HEK293 (cell line): ENCODE results near the gene CDCP1.

Experiments
- CTCF ChIA-PET: fragments of 350-600 bp; formaldehyde crosslinking; extraction: SDS; loops from one replicate; lab custom pipeline; 2021; ENCODE audit warnings: antibody characterized with exemption; lab: Yijun Ruan, JAX
- POLR2A ChIA-PET: fragments of 300-600 bp; formaldehyde crosslinking; extraction: SDS; loops from one replicate; lab custom pipeline; 2020; ENCODE audit warnings: antibody characterized with exemption, inconsistent platforms; lab: Yijun Ruan, JAX
- H3K27ac ChIP-seq: fragments of 200-500 bp; sonication (Bioruptor generic); 2 replicates; pipeline ENCODE4 v1.5.1; 2014; ENCODE audit warnings: low read depth, low read length, control low read depth, inconsistent platforms; ENCODE audit errors: extremely low read depth
- H3K36me3 ChIP-seq, 2 experiments: fragments of 200-500 bp in 1 of 2; sonication (Bioruptor generic) in 1 of 2; 1 replicate in 1 of 2; 2 replicates in 1 of 2; pipeline ENCODE4 v1.5.1; 2014 to 2017; ENCODE audit warnings: inconsistent platforms in 2 of 2, low read length in 2 of 2; ENCODE audit not compliant: control insufficient read depth in 2 of 2, insufficient read depth in 1 of 2
- H3K4me1 ChIP-seq: fragments of 200-500 bp; sonication (Bioruptor generic); 2 replicates; pipeline ENCODE4 v1.5.1; 2014; ENCODE audit warnings: mild to moderate bottlenecking, low read length, inconsistent platforms; ENCODE audit not compliant: control insufficient read depth, insufficient read depth
- H3K4me3 ChIP-seq: 2 replicates; pipeline ENCODE4 v1.5.1; 2011; ENCODE audit warnings: low read depth, mild to moderate bottlenecking, control low read depth, low read length, moderate library complexity
- H3K9me3 ChIP-seq: fragments of 200-500 bp; sonication (Bioruptor generic); 2 replicates; pipeline ENCODE4 v1.5.1; 2014; ENCODE audit warnings: low read depth, low read length, inconsistent platforms; ENCODE audit not compliant: control insufficient read depth, insufficient read depth
- MZF1 ChIP-seq: fragments of 450-650 bp; formaldehyde crosslinking; IDR thresholded peaks from 2 replicates; pipeline ENCODE4 v1.5.1; 2017; ENCODE audit warnings: missing biosample characterization, missing genetic modification characterization, borderline replicate concordance
- RBAK ChIP-seq: fragments of 450-650 bp; formaldehyde crosslinking; IDR thresholded peaks from 2 replicates; pipeline ENCODE4 v1.5.1; 2016; ENCODE audit warnings: missing biosample characterization, missing genetic modification characterization
- TCF7L2 ChIP-seq: IDR thresholded peaks from 2 replicates; pipeline ENCODE4 v1.6.1; 2011; ENCODE audit warnings: low read depth, mild to moderate bottlenecking, inconsistent platforms, low read length, moderate library complexity, borderline replicate concordance
- ZBTB48 ChIP-seq: fragments of 450-650 bp; formaldehyde crosslinking; IDR thresholded peaks from 2 replicates; pipeline ENCODE4 v1.5.1; 2016; ENCODE audit warnings: missing biosample characterization, missing genetic modification characterization
- ZBTB7A ChIP-seq: fragments of 450-650 bp; formaldehyde crosslinking; IDR thresholded peaks from 2 replicates; pipeline ENCODE4 v1.5.1; 2016; ENCODE audit warnings: low read depth, missing biosample characterization, missing genetic modification characterization
- ZNF174 ChIP-seq: fragments of 450-650 bp; formaldehyde crosslinking; IDR thresholded peaks from 2 replicates; pipeline ENCODE4 v1.5.0; 2017; ENCODE audit warnings: missing biosample characterization, mild to moderate bottlenecking, missing genetic modification characterization
- ZNF211 ChIP-seq: fragments of 450-650 bp; formaldehyde crosslinking; IDR thresholded peaks from 2 replicates; pipeline ENCODE4 v1.5.1; 2016; ENCODE audit warnings: low read depth, missing biosample characterization, missing genetic modification characterization
- ZNF292 ChIP-seq: fragments of 450-650 bp; formaldehyde crosslinking; IDR thresholded peaks from 2 replicates; pipeline ENCODE4 v1.5.1; 2016; ENCODE audit warnings: low read depth, missing biosample characterization, missing genetic modification characterization, borderline replicate concordance
- ZNF324 ChIP-seq: fragments of 450-650 bp; formaldehyde crosslinking; IDR thresholded peaks from 2 replicates; pipeline ENCODE4 v1.5.1; 2016; ENCODE audit warnings: missing biosample characterization, missing genetic modification characterization
- ZNF423 ChIP-seq: fragments of 450-650 bp; formaldehyde crosslinking; IDR thresholded peaks from 2 replicates; pipeline ENCODE4 v1.5.1; 2016; ENCODE audit warnings: missing biosample characterization, missing genetic modification characterization
- ZNF76 ChIP-seq: fragments of 450-650 bp; formaldehyde crosslinking; IDR thresholded peaks from 2 replicates; pipeline ENCODE4; 2016; ENCODE audit warnings: low read depth, missing biosample characterization, missing genetic modification characterization, borderline replicate concordance
- ZSCAN30 ChIP-seq: fragments of 450-650 bp; IDR thresholded peaks from 2 replicates; pipeline ENCODE4 v1.5.1; 2018; ENCODE audit warnings: missing biosample characterization, mild to moderate bottlenecking, missing genetic modification characterization, moderate library complexity
- TF ChIP-seq, protein P1 (sequence below): sonication (generic); formaldehyde crosslinking; IDR thresholded peaks from 2 replicates; pipeline ENCODE4 v1.8.1; 2022; ENCODE audit warnings: mild to moderate bottlenecking, moderate library complexity, missing genetic modification reagents
- TF ChIP-seq, protein P2 (sequence below): fragments of 450-650 bp; formaldehyde crosslinking; IDR thresholded peaks from 2 replicates; pipeline ENCODE4 v1.5.1; 2016; ENCODE audit warnings: missing biosample characterization, missing genetic modification characterization
- TF ChIP-seq, protein P3 (sequence below): fragments of 450-650 bp; formaldehyde crosslinking; optimal IDR thresholded peaks from 2 replicates; pipeline ENCODE3; 2016; ENCODE audit warnings: missing biosample characterization, mild to moderate bottlenecking, missing genetic modification characterization
- TF ChIP-seq, protein P4 (sequence below): fragments of 450-650 bp; formaldehyde crosslinking; IDR thresholded peaks from 2 replicates; pipeline ENCODE4 v1.5.1; 2016; ENCODE audit warnings: missing biosample characterization, missing genetic modification characterization, borderline replicate concordance
- TF ChIP-seq, protein P5 (sequence below): fragments of 450-650 bp; formaldehyde crosslinking; IDR thresholded peaks from 2 replicates; pipeline ENCODE4 v1.5.1; 2016; ENCODE audit warnings: missing biosample characterization, missing genetic modification characterization
- TF ChIP-seq, protein P6 (sequence below): fragments of 450-650 bp; formaldehyde crosslinking; IDR thresholded peaks from 2 replicates; pipeline ENCODE4 v1.5.1; 2017; ENCODE audit warnings: missing biosample characterization, missing genetic modification characterization

The CDCP1 gene

DNA sequence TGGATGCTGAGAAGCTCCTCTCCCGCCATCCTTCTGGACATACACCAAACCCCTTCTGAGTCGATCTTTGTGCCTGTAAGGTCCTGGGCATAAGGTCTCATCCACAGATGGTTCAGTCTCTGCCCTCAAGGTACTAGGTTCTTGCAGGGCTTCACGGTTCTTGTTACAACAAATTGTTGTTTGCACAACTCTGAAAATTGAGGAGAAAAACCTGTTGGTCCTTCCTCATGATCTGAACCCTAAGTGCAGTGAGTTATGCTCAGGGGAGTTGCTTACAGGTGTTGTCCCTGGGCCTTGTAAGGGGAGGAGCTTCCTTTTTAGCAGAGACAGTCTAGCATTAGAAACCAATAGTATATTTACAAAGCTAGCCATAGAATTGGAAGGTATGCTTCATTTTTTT, 15.7 kb downstream of the CDCP1 start:
- ChIA-PET POLR2A (no interaction called here), CTCF (interaction anchor here (1.5 kb wide), 1 partner anchor 22 kb away, joined by 3 read pairs; no protein-coding TSS in a partner anchor)
- H3K4me3 ChIP-seq, result no peak overlapping the region
- no peaks in the 10 kb centered on the region for H3K4me1 ChIP-seq
- no peaks in the 10 kb centered on the region for H3K36me3 ChIP-seq
- no peaks in the 10 kb centered on the region for H3K9me3 ChIP-seq
- no peak overlapping the region for H3K27ac ChIP-seq
- TF ChIP-seq RBAK (tag by site-specific recombination) (no peak), ZNF174 (tag by site-specific recombination) (no peak), ZNF324 (tag by site-specific recombination) (no peak), ZBTB7A (tag by site-specific recombination) (no peak), ZNF292 (tag by site-specific recombination) (no peak)
- TF ChIP-seq, protein P1, sequence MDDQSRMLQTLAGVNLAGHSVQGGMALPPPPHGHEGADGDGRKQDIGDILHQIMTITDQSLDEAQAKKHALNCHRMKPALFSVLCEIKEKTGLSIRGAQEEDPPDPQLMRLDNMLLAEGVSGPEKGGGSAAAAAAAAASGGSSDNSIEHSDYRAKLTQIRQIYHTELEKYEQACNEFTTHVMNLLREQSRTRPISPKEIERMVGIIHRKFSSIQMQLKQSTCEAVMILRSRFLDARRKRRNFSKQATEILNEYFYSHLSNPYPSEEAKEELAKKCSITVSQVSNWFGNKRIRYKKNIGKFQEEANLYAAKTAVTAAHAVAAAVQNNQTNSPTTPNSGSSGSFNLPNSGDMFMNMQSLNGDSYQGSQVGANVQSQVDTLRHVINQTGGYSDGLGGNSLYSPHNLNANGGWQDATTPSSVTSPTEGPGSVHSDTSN (CRISPR knock-in tag), result no peak

DNA sequence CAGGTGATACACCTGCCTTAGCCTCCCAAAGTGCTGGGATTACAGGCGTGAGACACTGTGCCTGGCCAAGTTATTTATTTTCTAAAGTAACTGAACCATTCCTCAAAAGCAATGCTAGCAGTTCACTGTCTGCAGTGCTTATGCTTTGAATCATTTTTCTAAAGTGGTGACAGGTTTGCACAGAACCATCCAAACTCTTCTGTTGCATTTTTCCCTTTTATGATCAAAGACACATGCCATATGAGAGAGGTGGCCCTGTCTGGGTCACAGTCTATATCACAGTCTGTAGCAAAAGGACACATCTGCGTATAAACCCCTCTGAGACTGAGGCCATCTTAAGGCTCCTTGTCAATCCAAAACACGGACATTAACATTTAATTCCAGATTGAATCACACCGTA, 17.2 kb downstream of the CDCP1 start:
- Histone ChIP-seq H3K36me3 (no peaks in the 10 kb centered on the region), H3K4me3 (no peak overlapping the region), H3K27ac (no peak overlapping the region), H3K4me1 (no peaks in the 10 kb centered on the region), H3K9me3 (no peaks in the 10 kb centered on the region)
- TF ChIP-seq ZSCAN30 (no peak), TCF7L2 (no peak), ZNF211 (no peak), ZNF76 (tag by site-specific recombination) (no peak), MZF1 (no peak), ZBTB48 (tag by site-specific recombination) (no peak), ZNF423 (no peak)
- TF ChIP-seq, protein P2, sequence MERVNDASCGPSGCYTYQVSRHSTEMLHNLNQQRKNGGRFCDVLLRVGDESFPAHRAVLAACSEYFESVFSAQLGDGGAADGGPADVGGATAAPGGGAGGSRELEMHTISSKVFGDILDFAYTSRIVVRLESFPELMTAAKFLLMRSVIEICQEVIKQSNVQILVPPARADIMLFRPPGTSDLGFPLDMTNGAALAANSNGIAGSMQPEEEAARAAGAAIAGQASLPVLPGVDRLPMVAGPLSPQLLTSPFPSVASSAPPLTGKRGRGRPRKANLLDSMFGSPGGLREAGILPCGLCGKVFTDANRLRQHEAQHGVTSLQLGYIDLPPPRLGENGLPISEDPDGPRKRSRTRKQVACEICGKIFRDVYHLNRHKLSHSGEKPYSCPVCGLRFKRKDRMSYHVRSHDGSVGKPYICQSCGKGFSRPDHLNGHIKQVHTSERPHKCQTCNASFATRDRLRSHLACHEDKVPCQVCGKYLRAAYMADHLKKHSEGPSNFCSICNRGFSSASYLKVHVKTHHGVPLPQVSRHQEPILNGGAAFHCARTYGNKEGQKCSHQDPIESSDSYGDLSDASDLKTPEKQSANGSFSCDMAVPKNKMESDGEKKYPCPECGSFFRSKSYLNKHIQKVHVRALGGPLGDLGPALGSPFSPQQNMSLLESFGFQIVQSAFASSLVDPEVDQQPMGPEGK (tag by site-specific recombination), result no peak
- TF ChIP-seq, protein P3, sequence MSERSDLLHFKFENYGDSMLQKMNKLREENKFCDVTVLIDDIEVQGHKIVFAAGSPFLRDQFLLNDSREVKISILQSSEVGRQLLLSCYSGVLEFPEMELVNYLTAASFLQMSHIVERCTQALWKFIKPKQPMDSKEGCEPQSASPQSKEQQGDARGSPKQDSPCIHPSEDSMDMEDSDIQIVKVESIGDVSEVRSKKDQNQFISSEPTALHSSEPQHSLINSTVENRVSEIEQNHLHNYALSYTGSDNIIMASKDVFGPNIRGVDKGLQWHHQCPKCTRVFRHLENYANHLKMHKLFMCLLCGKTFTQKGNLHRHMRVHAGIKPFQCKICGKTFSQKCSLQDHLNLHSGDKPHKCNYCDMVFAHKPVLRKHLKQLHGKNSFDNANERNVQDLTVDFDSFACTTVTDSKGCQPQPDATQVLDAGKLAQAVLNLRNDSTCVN (tag by site-specific recombination), result no peak
- TF ChIP-seq, protein P4, sequence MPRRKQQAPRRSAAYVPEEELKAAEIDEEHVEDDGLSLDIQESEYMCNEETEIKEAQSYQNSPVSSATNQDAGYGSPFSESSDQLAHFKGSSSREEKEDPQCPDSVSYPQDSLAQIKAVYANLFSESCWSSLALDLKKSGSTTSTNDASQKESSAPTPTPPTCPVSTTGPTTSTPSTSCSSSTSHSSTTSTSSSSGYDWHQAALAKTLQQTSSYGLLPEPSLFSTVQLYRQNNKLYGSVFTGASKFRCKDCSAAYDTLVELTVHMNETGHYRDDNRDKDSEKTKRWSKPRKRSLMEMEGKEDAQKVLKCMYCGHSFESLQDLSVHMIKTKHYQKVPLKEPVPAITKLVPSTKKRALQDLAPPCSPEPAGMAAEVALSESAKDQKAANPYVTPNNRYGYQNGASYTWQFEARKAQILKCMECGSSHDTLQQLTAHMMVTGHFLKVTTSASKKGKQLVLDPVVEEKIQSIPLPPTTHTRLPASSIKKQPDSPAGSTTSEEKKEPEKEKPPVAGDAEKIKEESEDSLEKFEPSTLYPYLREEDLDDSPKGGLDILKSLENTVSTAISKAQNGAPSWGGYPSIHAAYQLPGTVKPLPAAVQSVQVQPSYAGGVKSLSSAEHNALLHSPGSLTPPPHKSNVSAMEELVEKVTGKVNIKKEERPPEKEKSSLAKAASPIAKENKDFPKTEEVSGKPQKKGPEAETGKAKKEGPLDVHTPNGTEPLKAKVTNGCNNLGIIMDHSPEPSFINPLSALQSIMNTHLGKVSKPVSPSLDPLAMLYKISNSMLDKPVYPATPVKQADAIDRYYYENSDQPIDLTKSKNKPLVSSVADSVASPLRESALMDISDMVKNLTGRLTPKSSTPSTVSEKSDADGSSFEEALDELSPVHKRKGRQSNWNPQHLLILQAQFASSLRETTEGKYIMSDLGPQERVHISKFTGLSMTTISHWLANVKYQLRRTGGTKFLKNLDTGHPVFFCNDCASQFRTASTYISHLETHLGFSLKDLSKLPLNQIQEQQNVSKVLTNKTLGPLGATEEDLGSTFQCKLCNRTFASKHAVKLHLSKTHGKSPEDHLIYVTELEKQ, result no peak
- TF ChIP-seq, protein P5, sequence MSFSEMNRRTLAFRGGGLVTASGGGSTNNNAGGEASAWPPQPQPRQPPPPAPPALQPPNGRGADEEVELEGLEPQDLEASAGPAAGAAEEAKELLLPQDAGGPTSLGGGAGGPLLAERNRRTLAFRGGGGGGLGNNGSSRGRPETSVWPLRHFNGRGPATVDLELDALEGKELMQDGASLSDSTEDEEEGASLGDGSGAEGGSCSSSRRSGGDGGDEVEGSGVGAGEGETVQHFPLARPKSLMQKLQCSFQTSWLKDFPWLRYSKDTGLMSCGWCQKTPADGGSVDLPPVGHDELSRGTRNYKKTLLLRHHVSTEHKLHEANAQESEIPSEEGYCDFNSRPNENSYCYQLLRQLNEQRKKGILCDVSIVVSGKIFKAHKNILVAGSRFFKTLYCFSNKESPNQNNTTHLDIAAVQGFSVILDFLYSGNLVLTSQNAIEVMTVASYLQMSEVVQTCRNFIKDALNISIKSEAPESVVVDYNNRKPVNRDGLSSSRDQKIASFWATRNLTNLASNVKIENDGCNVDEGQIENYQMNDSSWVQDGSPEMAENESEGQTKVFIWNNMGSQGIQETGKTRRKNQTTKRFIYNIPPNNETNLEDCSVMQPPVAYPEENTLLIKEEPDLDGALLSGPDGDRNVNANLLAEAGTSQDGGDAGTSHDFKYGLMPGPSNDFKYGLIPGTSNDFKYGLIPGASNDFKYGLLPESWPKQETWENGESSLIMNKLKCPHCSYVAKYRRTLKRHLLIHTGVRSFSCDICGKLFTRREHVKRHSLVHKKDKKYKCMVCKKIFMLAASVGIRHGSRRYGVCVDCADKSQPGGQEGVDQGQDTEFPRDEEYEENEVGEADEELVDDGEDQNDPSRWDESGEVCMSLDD (tag by site-specific recombination), result no peak
- TF ChIP-seq, protein P6, sequence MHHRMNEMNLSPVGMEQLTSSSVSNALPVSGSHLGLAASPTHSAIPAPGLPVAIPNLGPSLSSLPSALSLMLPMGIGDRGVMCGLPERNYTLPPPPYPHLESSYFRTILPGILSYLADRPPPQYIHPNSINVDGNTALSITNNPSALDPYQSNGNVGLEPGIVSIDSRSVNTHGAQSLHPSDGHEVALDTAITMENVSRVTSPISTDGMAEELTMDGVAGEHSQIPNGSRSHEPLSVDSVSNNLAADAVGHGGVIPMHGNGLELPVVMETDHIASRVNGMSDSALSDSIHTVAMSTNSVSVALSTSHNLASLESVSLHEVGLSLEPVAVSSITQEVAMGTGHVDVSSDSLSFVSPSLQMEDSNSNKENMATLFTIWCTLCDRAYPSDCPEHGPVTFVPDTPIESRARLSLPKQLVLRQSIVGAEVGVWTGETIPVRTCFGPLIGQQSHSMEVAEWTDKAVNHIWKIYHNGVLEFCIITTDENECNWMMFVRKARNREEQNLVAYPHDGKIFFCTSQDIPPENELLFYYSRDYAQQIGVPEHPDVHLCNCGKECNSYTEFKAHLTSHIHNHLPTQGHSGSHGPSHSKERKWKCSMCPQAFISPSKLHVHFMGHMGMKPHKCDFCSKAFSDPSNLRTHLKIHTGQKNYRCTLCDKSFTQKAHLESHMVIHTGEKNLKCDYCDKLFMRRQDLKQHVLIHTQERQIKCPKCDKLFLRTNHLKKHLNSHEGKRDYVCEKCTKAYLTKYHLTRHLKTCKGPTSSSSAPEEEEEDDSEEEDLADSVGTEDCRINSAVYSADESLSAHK (tag by site-specific recombination), result no peak
- ChIA-PET POLR2A (no interaction called here), CTCF (no interaction called here)
